Dermis blood vessel endothelial cell (primary cell): ENCODE measurements around the gene CPNE9. TPM values are rescaled to one million over a fixed set of nuclear protein-coding genes. Genes with fewer than 3 reads are reported as not detected.
"Not testable (repeated sequence)": the region's sequence is repeated elsewhere in the genome, so short reads cannot be mapped to it uniquely, and the experiment has no call there.

Source experiments
- DNase-seq: peaks from one replicate; pipeline ENCODE4 v3.0.0; 2010
- total RNA-seq: library from RNA; depleted of rRNA; stranded (reverse); fragments of >200 nt; gene quantifications from 2 replicates; pipeline ENCODE4 v1.2.3, GENCODE V29; 2014

The CPNE9 gene
- total RNA-seq, 1 donor from 2014 or later, result not detected

DNA sequence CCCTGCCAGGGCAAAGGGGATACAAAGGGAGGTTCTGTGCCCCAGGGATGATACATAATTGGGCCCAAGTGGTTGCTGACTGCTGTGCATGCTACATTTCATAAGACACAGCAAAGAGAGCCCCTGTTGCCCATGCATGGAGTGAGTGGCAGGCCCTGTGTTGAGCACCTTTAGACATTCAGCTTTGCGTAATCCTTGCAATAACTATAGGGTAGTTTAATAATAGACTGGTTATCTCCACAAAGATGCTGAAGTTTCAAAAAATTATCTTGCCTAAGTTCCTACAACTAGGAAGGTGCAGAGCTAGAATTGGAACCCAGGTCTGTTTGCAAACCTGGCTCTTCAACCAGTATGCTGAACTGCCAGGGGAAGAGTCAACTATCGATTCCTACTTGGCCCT, 44.4 kb downstream of the CPNE9 start:
- no peak for DNase-seq

DNA sequence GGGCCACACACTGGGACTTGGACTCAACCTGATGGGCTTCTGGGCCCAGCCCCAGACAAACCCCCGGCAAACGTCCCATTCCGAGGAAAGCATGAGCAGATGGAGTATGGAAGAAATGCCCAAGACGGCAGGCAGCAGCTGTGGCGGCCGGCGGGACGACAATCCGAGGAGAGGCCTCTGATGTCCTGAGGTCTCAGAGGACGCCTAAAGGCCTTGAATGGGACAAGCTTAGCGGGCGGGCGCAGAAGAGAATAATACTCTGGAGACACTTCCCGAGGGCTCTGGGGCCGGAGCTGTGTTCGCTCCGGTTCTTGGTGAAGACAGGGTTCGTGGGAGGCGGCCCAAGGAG, 45.6 kb downstream of the CPNE9 start:
- no peak for DNase-seq

DNA sequence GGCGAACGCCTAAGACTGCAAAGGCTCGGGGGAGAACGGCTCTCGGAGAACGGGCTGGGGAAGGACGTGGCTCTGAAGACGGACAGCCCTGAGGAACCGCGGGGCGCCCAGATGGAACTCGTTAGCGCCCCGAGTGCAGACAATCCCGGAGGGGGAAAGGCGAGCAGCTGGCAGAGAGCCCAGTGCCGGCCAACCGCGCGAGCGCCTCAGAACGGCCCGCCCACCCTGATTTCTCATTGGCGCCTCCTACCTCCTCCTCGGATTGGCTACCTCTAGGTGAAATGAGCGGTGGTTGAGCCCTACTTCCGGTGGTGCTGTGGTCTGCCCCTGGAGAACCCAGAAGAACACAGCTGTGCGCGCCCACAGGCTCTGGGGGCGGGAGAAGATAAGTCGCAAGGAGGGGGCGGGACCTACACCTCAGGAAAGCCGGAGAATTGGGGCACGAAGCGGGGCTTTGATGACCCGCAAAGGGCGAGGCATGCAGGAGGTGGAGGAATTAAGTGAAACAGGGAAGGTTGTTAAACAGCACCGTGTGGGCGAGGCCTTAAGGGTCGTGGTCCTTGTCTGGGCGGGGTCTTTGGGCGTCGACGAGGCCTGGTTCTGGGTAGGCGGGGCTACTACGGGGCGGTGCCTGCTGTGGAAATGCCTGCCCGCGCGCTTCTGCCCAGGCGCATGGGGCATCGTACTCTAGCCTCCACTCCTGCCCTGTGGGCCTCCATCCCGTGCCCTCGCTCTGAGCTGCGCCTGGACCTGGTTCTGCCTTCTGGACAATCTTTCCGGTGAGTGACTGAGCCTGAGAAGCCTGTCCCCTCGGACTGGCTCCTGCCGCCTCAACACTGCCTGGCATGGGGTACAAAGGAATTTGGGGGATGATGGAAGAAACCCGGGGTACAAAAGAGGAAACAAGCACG, 46.3 kb downstream of the CPNE9 start, which contains the start of gene OGG1:
TSS of gene OGG1 (plus strand) at position 308 of the 911 bp plus-strand sequence. CDS start at position 643, 335 bp downstream.
- peak; percentile 98 for DNase-seq

DNA sequence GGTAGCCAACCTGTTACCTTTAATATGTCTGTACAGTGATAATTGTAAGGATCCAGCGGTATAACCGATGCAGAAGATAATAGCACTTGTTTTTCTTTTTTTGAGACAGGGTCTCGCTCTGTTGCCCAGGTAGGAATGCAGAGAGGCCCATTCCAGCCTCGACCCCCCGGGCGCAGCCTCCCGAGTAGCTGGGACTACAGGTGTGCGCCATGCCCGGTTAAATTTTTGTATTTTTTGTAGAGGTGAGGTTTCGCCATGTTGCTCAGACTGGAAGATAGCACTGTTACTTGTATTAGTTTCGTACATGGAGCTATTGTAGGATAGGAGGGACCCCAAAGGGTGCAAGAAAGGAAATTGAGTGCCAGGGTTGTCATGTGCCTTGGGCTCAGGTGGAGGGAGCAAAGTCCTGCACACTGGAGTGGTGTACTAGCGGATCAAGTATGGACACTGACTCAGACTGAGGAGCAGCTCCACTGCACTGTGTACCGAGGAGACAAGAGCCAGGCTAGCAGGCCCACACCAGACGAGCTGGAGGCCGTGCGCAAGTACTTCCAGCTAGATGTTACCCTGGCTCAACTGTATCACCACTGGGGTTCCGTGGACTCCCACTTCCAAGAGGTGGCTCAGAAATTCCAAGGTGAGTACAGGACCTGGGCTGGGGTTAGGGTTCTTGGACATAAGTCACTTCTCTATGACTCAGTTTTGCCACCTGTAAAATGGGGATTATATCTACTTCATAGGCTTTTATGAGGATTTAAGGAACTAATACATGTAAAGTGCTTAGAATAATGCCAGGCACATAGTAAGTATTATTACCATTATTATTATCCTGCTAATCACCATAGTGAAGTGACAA, 47.2 kb downstream of the CPNE9 start:
- peak; percentile 17 for DNase-seq

DNA sequence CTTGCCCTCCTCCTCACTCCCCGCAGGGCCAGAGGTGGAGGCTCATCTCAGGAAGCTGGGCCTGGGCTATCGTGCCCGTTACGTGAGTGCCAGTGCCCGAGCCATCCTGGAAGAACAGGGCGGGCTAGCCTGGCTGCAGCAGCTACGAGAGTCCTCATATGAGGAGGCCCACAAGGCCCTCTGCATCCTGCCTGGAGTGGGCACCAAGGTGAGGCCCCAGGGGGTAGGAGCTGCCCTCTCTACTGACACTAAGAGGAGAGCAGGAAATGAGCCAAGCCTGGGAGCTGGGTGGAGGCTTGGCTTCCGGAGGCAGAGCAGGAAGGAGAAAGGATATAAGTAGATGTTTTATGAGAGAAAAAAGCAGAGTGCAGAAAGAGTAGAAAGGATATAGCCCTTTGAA, 51.0 kb downstream of the CPNE9 start:
- DNase-seq, result peak; percentile 51

DNA sequence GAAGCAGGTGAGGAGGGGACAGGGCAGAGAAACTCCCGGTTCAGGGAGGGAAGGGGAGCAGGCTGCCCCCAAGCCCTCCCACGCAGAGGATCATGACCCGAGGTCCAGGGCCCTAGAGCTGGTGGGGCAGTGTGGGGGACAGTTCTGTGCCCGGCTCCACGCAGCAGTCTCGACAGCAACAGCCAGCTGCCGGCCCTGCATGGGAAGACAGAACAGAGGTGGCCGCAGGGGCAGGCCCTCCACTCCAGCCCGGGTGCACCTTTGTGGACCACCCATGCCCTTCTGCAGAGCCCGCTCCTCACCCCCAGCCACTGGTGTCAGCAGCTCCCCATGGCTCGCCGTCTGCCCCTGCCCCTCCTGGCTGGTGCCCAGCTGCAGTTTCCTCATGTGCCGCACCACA, 53.8 kb downstream of the CPNE9 start:
- DNase-seq, result no peak

DNA sequence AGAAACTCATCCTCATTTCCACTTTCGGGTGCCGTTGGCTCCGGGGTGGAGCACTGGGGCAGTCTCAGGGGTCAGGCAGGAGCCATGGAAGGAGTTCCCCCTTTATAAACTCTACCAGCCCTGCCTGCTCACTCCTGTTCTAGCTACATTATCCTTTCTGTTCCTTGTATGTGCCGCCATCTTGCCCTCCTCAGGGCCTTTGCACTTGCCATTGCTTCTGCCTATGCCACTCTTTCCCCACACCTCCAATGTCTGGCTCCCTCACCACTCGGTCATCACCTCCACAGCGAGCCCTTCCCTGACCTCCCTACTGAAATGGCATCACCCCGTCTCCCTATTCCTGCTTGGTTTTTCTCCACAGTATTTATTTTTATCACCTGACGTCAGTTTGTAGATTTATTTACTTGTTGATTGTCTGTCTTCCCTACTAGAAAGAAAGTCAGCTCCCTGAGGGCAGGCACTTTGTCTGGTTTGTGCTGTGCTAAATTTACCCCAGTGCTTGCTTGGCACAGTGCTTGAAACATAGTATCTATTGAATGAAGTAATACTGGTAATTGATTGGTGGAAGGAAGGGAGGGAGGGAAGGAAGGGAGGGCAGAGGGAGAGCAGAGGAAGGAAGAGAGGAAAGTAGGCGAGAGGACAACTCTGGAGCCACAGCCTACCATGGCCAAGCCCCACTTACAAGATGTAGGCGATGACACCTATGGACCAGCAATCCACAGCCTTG, 57.3 kb downstream of the CPNE9 start:
- DNase-seq, result no peak

DNA sequence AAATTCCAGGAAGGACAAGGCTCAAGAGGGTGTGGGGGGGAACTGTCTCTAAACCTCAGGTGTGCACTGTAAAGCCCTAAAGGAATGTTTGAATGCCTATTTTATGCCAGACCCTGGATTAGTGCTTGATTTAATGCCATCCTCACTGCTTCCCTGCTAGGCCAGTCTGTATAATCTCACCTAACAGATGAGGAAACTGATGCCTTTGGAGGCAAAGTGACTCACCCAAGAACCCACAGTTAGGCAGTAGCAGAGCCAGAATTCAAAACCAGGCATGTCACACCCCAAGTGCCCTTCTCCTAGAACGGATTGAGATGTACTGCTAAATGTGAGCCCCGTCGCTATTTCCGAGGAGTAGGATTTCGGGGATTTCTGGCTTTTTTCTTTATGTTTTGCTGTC, 58.3 kb downstream of the CPNE9 start:
- DNase-seq, result no peak

DNA sequence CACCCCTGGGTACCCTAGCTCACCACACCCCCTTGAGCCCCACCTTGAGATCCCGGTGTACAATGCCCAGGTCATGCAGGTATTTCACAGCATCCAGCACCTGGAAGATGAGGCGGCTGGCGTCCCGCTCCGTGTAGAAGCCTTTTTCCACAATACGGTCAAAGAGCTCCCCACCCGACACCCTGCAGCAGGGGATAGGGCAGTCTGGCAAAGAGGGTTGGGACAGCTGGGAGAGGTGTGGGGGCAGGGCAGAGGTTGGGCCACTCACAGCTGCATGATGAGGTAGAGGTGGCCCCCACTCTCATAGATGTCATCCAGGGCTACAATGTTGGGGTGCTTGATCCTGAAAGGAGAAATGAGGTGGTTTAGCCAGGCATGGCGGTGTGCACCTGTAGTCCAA, 59.2 kb downstream of the CPNE9 start:
- no peak for DNase-seq

DNA sequence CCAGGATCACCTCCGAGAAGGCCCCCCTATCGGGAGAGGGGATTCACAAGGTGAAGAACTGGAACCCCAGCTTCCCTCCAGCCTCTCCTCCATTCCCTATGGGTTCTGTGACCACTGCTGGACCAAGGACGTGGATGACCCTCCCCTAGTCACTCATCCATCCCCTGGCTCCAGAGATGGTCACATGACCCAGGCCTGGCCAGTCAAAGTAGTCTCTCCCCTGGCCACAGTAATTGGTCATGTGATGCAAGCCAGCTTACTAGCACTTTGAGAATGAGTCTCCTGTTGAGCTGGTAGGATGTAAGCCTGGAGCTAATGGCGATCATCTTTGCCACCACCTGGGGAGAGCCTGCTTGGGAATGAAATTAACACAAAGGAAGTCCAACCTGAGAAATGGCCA, 62.2 kb downstream of the CPNE9 start:
- no peak for DNase-seq

DNA sequence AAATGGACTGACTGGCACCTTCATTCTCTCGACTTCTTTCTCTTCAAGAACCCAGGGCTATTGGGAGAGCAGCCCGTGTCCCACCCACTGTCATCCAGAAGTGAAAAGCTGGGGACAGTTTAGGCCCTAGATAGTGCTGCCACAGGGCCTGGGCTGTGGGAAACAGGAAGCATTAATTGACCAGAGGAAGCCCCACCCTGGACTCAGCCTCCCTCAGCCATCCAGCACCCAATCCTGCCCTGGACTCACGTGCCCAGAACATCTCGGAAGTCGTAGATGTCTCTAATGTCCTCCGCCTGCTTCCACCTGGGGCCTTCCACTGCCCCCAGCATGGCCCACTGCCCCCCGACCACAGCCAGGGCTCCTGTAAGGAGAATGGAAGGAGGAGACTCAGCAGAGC, 63.8 kb downstream of the CPNE9 start:
- DNase-seq, result peak; percentile 19

DNA sequence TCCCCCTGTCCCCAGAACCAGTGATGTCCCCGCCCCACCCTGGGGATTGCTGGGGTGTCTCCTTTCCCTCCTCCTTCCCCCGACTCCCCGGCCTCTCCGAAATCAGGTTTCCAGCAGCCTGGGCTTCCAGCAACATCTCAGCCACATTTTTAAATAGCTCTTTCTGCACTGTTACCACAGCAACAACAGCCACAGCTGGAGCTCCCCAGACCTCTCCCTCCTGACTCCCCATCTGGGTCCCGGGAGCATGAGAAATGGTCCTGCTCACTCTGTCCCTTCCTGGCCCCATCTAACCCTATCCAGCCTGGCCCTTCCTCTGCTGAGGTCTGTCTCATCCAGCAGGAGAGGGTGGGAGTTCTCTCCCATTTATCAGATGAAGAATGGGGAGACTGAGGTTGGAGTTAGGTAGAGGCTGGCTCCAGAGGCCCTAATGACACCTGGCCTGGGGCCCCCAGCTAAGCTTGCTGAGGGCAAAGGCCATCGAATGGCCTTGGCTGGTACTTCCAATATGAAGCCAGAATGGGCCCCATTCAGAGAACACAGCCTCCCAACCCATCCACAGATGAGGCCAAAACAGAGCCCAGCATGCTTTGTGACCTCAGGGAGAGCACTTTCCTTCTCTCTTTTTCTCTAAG, 64.6 kb downstream of the CPNE9 start:
- no peak for DNase-seq

DNA sequence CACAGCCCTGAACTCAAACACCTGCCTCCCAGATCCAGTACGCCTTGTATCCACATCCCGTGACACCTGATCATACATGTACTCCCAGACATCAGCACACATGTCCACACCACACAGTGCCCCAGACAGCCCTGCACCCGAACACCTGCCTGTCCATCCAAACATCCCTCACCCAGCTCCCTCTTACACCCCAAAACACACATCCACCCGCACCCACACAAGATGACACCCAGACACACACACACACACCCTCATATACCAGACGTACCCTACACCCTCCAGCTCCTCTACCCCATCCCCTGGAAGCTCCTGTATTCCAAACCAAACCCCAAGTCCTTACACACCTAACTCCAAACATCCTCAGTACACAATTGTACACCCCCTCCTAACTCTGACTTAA, 65.4 kb downstream of the CPNE9 start:
- peak; percentile 11 for DNase-seq

DNA sequence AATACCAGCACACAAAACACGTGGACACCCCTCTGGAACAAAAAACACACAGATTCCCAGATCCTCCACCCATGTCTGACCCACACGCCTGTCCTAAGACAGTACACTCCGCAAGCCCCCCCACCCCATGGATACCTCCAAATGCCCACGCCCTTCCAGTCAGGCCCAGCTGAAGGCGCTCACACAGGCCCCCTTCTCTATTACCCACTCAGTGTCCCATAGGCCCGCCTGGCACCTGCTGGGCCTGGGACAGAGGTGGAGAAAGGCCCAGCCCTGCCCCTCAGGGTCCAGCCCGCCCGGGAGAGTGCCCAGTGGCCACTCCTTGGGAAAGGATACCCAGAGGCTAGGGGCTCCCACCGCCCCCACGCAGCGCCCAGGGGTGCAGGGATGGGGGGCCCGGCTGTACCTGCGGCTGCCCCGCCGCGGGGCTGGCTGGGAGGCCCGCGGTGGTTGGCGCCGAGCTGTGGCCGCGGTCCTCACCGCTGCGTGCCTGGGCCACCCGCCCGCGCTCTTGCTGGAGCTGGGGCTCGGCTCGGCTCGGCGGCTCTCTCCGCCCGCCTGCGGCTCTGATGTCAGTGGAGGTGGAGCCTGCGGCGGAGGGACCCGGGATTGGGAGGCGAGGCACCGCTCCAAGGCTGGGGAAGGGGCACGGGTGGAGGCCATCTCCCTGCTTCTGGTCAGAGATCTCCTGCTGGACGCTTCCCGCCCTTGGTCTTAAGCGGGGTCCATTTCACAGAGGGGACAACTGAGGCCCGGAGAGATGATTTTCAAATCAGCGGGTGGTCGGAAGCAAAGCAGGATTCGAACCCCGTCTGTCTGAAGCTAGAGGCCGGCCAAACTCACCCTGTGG, 66.0 kb downstream of the CPNE9 start, which contains the start of gene CAMK1:
TSS of gene CAMK1 (minus strand) at position 522 of the 850 bp plus-strand sequence. CDS start 2,198 bp downstream, outside the sequence.
- peak; percentile 77 for DNase-seq

DNA sequence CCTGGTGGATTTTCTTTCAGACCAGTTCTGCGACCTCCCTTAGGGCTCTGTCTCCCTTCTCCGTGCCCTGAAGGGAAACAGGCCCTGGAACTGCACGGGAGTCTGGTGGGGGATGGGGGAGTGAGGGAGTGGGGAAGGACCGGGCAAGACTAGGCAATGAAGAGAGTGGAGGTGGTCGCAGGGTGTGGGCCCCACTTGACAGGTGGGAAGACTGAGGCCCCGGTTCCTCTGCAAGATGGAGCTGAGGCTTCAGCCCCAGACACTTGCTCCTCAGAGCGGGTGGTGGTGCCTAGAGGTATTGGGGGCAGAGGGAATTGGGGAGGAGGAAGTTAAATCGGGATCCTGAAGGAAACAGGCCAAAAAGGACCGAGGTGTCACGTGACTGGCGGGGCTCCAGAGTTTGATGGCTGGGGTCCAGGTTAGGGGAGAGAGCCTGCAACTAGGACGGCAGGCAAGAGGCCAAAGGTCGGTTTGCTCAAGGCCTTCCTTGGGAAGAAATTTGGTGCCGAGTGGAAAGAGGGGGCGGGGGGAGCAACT, 66.7 kb downstream of the CPNE9 start:
- peak; percentile 17 for DNase-seq

DNA sequence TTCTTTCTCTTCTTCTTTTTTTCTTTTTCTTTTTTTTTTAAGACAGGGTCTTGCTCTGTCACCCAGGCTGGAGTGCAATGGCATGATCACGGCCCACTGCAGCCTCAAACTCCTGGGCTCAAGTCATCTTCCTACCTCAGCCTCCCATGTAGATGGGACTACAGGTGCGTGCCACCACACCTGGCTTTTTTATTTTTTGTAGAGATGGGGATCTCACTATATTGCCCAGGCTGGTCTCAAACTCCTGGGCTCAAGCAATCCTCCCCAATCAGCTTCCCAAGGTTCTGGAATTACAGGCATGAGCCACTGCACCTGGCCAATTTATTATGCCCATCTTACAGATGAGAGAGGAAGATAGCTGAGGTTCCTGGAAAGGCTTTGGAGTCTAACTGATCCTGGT, 67.4 kb downstream of the CPNE9 start:
- not testable (repeated sequence) for DNase-seq

DNA sequence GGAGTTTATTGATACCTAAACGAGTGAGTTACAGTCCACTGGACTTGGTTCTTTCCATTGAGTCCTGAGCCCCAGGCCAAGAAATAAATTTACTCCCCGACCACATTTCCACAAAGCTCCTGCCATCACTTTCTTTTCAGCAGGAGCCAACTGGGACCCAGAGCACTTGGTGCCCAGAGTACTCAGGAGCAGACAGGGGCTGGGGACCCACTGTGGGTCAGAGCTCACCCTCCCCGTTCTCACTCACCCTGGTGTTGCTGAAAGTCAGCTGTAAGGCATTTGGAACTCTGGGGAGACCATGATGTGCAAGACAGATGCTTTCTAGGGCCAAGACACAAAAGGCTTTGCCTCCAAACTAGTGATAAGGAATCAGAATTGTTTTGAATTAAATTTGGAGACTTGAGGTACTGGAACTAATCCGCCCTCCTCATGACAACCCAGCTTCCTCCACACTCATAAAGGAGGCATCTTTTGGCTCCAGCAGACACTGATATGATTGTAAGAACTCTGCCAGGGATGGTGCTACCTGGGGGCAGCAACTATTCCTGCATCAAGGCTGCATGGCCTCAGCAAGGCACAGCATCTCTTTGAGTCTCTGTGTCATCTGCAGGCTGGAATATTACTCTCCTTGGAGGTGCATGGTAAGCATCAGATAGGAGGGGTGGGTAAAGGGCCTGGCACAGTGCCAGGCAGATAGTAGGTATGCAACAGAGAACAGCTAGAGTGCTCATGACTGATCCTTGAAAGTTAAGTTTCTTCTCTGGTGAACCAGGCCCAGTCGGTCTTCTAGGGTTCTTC, 73.5 kb downstream of the CPNE9 start:
- DNase-seq, result no peak

DNA sequence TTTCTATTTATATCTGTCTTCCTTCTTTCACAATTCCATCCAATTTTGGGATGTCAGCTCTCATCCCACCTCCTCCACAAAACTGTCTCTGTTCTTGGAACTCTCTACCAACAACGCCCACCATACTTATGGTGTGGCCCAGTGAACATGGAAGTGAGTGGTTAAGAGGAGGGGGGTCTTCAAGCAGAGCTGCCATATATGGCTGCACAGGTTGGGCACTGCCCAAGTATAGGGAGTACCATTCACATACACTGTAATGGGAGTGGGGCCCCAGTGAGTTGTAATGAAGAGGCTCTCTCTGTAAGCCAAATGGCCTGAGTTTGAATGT, 74.0 kb downstream of the CPNE9 start:
- no peak for DNase-seq

DNA sequence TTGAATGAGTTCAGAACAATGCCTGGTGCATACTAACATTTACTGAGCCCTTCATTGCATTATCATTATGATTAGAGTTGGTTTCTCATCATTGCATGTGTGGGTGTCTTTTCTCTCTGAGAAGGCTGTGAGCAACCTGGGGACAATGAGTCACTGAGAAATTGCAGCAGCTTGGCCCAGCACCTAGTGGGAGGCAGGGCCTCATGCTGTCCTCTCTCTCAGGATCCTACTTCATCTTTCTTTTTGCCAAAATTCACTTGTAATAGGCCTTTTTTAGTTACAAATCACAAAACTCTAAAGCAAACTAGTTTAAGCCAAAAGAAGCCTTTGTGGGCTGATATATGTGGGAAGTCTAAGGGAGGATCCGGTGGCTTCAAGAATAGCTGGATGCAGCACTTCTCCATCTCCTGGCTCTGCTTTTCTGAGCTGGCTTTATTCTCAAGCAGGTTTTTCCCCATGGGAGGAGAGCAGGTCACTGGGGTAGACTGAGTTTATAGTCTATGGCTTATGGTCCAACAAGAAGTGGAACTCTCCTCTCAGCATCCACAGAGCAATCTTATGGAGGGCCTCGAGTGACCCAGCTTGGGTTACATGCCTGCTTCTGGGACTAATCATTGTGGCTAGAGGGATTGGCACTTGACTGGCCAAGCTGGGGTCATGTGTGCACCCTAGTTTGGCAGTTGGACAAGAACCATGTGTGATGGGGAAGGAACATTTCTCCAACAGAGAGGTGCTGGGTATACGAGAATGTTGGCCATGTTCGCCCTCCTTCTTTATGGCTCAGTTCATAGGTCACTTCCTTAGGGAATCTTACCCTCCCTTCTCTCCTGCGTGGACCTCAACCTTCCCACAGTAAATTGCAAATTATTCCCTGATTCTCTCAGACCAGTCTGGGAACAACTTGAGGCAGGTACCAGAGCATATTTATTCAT, 74.8 kb downstream of the CPNE9 start:
- no peak for DNase-seq
